GM21528 (cell line): ENCODE data around the gene GPR12.

ENCODE experiments used
- ATAC-seq: cut with Tn5 transposase; IDR thresholded peaks from one replicate; pipeline ENCODE4 v1.9.1; 2021; ENCODE audit warnings: mild to moderate bottlenecking, moderate library complexity; ENCODE audit not compliant: unreplicated experiment, low FRiP score

Gene GPR12

GRCh38 chr13:26707122-26708006, 53.2 kb downstream of the GPR12 start:
- ATAC-seq: no peak

GRCh38 chr13:26706381-26706780, 54.2 kb downstream of the GPR12 start:
- ATAC-seq: no peak

GRCh38 chr13:26705536-26705935, 55.0 kb downstream of the GPR12 start:
- no peak for ATAC-seq
